Spleen (tissue), 7 donors: ENCODE measurements around the gene GGNBP2.

ENCODE experiments used
- CTCF ChIP-seq, 11 experiments: fragments of 200-600 bp in 7 of 11; fragments of 450-650 bp in 4 of 11; sonication (generic) in 4 of 11; IDR thresholded peaks in 8 of 11; conservative IDR thresholded peaks in 3 of 11; 1 replicate in 7 of 11; 2 replicates in 4 of 11; pipeline versions ENCODE4 v1.4.0 to v1.8.0; 2016 to 2021; ENCODE audit warnings: antibody characterized with exemption in 11 of 11, inconsistent platforms in 4 of 11, mild to moderate bottlenecking in 1 of 11
- POLR2AphosphoS5 ChIP-seq, 3 donors: sonication (generic); formaldehyde crosslinking; IDR thresholded peaks; one replicate each; pipeline ENCODE4 v1.5.1; 2017; ENCODE audit warnings: antibody characterized with exemption in 3 of 3
- donor health status: DM: no; HTN: no; CAD: no; lungs with moderate emphysema.
- donor health status: DM: no; HTN: no; CAD: no.
- donor health status: DM: no; HTN: no; CAD: no.

DNA sequence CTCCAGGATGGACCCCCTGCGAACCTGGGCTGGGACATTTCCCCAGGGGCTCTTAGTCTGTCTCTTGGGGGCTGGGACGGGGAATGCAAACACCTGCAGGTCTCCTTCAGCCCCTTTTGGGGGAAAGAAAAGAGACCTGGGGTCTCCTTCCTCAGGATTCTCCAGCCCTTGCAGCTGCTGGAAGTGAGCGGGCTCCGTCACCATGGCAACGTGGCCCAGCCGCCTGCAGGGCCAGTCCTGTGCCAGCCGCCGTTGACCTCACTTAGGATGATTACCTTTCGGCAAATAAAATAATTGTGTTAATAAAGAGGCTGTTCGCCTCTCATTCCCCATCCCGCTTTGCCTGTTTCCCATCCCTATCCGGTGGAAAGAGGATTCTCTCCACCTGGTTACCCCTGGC is 82.4 kb downstream of the GGNBP2 start:
- no peak for TF ChIP-seq CTCF (IDR thresholded peaks at IDR 0.05 in 8 of 11, conservative IDR thresholded peaks at IDR 0.05 in 3 of 11)
- TF ChIP-seq POLR2AphosphoS5 (IDR thresholded peaks at IDR 0.05) = no peak
